ENCODE measurements around the gene KLHL29. TPM values are rescaled to one million over a fixed set of nuclear protein-coding genes. Genes with fewer than 3 reads are reported as not detected.
A peak's percentile ranks its signal among the peaks of the same experiment; 100 is the strongest.

The KLHL29 gene
- total and polyA plus RNA-seq, 8 donors, result 0.91 to 6.6 (median 2.6) TPM

GRCh38 chr2:23614701-23615100 is 229.7 kb downstream of the KLHL29 start:
- DNase-seq (peak in 1 of 6 donors; percentile 33), FAIRE-seq (no peak), ATAC-seq (no peak)
- 72 to 80% methylated on average over 12 of the region's 12 CpGs for WGBS, 2 donors
- H3K27ac ChIP-seq, result no peak overlapping the region
- TF ChIP-seq, protein P1, sequence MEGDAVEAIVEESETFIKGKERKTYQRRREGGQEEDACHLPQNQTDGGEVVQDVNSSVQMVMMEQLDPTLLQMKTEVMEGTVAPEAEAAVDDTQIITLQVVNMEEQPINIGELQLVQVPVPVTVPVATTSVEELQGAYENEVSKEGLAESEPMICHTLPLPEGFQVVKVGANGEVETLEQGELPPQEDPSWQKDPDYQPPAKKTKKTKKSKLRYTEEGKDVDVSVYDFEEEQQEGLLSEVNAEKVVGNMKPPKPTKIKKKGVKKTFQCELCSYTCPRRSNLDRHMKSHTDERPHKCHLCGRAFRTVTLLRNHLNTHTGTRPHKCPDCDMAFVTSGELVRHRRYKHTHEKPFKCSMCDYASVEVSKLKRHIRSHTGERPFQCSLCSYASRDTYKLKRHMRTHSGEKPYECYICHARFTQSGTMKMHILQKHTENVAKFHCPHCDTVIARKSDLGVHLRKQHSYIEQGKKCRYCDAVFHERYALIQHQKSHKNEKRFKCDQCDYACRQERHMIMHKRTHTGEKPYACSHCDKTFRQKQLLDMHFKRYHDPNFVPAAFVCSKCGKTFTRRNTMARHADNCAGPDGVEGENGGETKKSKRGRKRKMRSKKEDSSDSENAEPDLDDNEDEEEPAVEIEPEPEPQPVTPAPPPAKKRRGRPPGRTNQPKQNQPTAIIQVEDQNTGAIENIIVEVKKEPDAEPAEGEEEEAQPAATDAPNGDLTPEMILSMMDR (IDR thresholded peaks at IDR 0.05), result no peak
- no peaks in the 10 kb centered on the region for H3K9me3 ChIP-seq
- H3K36me3 ChIP-seq, result no peaks in the 10 kb centered on the region
- intact Hi-C loops (cut with DNase I), result no loop called here
- no peak overlapping the region for H3K4me3 ChIP-seq
- no peaks in the 10 kb centered on the region for H3K4me1 ChIP-seq
- no peaks in the 10 kb centered on the region for H3K27me3 ChIP-seq

- Histone ChIP-seq H3K27ac (no peak overlapping the region), H3K27me3 (no peaks in the 10 kb centered on the region), H3K36me3 (no peaks in the 10 kb centered on the region), H3K4me1 (no peaks in the 10 kb centered on the region), H3K9me3 (no peaks in the 10 kb centered on the region), H3K4me3 (no peak overlapping the region)
- DNase-seq, result peak in 1 of 6 donors; percentile 42
- ATAC-seq, result no peak
- 69 to 79% methylated on average over 19 to 20 of the region's 20 CpGs for whole genome bisulfite sequencing, 2 donors
- no peak for FAIRE-seq
- intact Hi-C loops (cut with DNase I), result no loop called here
- TF ChIP-seq, protein P1 (IDR thresholded peaks at IDR 0.05), result no peak
Measured at GRCh38 chr2:23615216-23616020, 230.4 kb downstream of the KLHL29 start.

- no peaks in the 10 kb centered on the region for H3K9me3 ChIP-seq
- H3K27me3 ChIP-seq, result no peaks in the 10 kb centered on the region
- 45 to 56% methylated on average over 15 of the region's 15 CpGs for WGBS, 2 donors
- intact Hi-C loops (cut with DNase I), result no loop called here
- no peaks in the 10 kb centered on the region for H3K36me3 ChIP-seq
- H3K27ac ChIP-seq, result no peak overlapping the region
- no peaks in the 10 kb centered on the region for H3K4me1 ChIP-seq
- TF ChIP-seq, protein P1 (IDR thresholded peaks at IDR 0.05), result no peak
- DNase-seq, result peak in 1 of 6 donors; percentile 23
- no peak for ATAC-seq
- no peak overlapping the region for H3K4me3 ChIP-seq
- FAIRE-seq, result no peak
Measured at GRCh38 chr2:23616630-23617029, 231.7 kb downstream of the KLHL29 start.

- no peak overlapping the region for H3K4me3 ChIP-seq
- DNase-seq, result peak in 1 of 6 donors; percentile 24
- H3K36me3 ChIP-seq, result no peaks in the 10 kb centered on the region
- FAIRE-seq, result peak; percentile 70
- WGBS, 2 donors, result 76 to 79% methylated on average over 16 of the region's 16 CpGs
- no peaks in the 10 kb centered on the region for H3K4me1 ChIP-seq
- ATAC-seq, result peak in 3 of 4 donors; percentile 38 to 60 (median 59)
- TF ChIP-seq, protein P1 (IDR thresholded peaks at IDR 0.05), result no peak
- intact Hi-C loops (cut with DNase I), result no loop called here
- H3K27ac ChIP-seq, result no peak overlapping the region
- no peaks in the 10 kb centered on the region for H3K27me3 ChIP-seq
- no peaks in the 10 kb centered on the region for H3K9me3 ChIP-seq
Measured at GRCh38 chr2:23617167-23617810, 232.3 kb downstream of the KLHL29 start.

Measured in pancreas (tissue), 10 donors.